ENCODE results near the gene PARN. TPM values are rescaled to one million over a fixed set of nuclear protein-coding genes. Genes with fewer than 3 reads are reported as not detected.

Gene PARN
- total RNA-seq, 3 donors from 2014 or later (not counting 1 experiment from before 2014, with no cell fraction given) = 44.3 to 57.4 (median 45.1) TPM

GRCh38 chr16:14483819-14484385 lies 146.2 kb downstream of the PARN start:
- Histone ChIP-seq H3K27ac (ENCODE audit: low read length) (no peak overlapping the region), H3K4me3 (ENCODE audit: low read length) (no peak overlapping the region), H3K36me3 (ENCODE audit: control insufficient read depth, insufficient read depth, low read length) (peaks cover 10% of the 10 kb centered on the region), H3K9me3 (ENCODE audit: control insufficient read depth, insufficient read depth, low read length) (no peaks in the 10 kb centered on the region), H3K27me3 (ENCODE audit: control insufficient read depth, insufficient read depth, low read length) (no peaks in the 10 kb centered on the region), H3K4me1 (ENCODE audit: control insufficient read depth, insufficient read depth, low read length) (no peaks in the 10 kb centered on the region)
- TF ChIP-seq CTCF (IDR thresholded peaks at IDR 0.05) = no peak
- intact Hi-C loops (cut with micrococcal nuclease) = no loop called here
- WGBS (ENCODE audit: insufficient coverage) = 98% methylated on average over 6 of the region's 6 CpGs
- Mint-ChIP-seq H3K27ac (no peak overlapping the region), H3K4me3 (no peak overlapping the region), H3K9me3 (no peaks in the 10 kb centered on the region), H3K4me1 (peaks cover 8 to 13% of the 10 kb centered on the region in 2 donors), H3K27me3 (ENCODE audit: low read depth in 2 of 2) (no peaks in the 10 kb centered on the region), H3K36me3 (peaks cover 15% of the 10 kb centered on the region)
- DNase-seq (no peak), ATAC-seq (no peak)

- Mint-ChIP-seq H3K4me3 (no peak overlapping the region), H3K9me3 (no peaks in the 10 kb centered on the region), H3K36me3 (peaks cover 15% of the 10 kb centered on the region), H3K27ac (no peak overlapping the region), H3K27me3 (ENCODE audit: low read depth in 2 of 2) (no peaks in the 10 kb centered on the region), H3K4me1 (peaks cover 5 to 7% of the 10 kb centered on the region in 2 donors)
- Histone ChIP-seq H3K27ac (ENCODE audit: low read length) (no peak overlapping the region), H3K4me3 (ENCODE audit: low read length) (no peak overlapping the region), H3K36me3 (ENCODE audit: control insufficient read depth, insufficient read depth, low read length) (peaks cover 9% of the 10 kb centered on the region), H3K27me3 (ENCODE audit: control insufficient read depth, insufficient read depth, low read length) (no peaks in the 10 kb centered on the region), H3K9me3 (ENCODE audit: control insufficient read depth, insufficient read depth, low read length) (no peaks in the 10 kb centered on the region), H3K4me1 (ENCODE audit: control insufficient read depth, insufficient read depth, low read length) (no peaks in the 10 kb centered on the region)
- DNase-seq (no peak), ATAC-seq (no peak)
- WGBS (ENCODE audit: insufficient coverage) = 100% methylated on average over 1 of the region's 1 CpG
- TF ChIP-seq CTCF (IDR thresholded peaks at IDR 0.05) = no peak
- intact Hi-C loops (cut with micrococcal nuclease) = no loop called here
These were observed 153.9 kb downstream of the PARN start for GRCh38 chr16:14476183-14476582.

GRCh38 chr16:14475370-14476139 lies 154.5 kb downstream of the PARN start:
- H3K36me3 Mint-ChIP-seq = peaks cover 15% of the 10 kb centered on the region
- H3K27ac ChIP-seq (ENCODE audit: low read length) = no peak overlapping the region
- H3K9me3 ChIP-seq (ENCODE audit: control insufficient read depth, insufficient read depth, low read length) = no peaks in the 10 kb centered on the region
- WGBS (ENCODE audit: insufficient coverage) = over 99% methylated on average over 6 of the region's 7 CpGs
- no peak for ATAC-seq
- H3K27me3 Mint-ChIP-seq (ENCODE audit: low read depth in 2 of 2) = no peaks in the 10 kb centered on the region
- no peaks in the 10 kb centered on the region for H3K9me3 Mint-ChIP-seq
- H3K4me3 Mint-ChIP-seq = no peak overlapping the region
- peaks cover 7% of the 10 kb centered on the region for H3K36me3 ChIP-seq (ENCODE audit: control insufficient read depth, insufficient read depth, low read length)
- DNase-seq = no peak
- peaks cover 5 to 7% of the 10 kb centered on the region in 2 donors for H3K4me1 Mint-ChIP-seq
- H3K27me3 ChIP-seq (ENCODE audit: control insufficient read depth, insufficient read depth, low read length) = no peaks in the 10 kb centered on the region
- no peak overlapping the region for H3K4me3 ChIP-seq (ENCODE audit: low read length)
- TF ChIP-seq CTCF (IDR thresholded peaks at IDR 0.05) = no peak
- no peak overlapping the region for H3K27ac Mint-ChIP-seq
- intact Hi-C loops (cut with micrococcal nuclease) = no loop called here
- no peaks in the 10 kb centered on the region for H3K4me1 ChIP-seq (ENCODE audit: control insufficient read depth, insufficient read depth, low read length)

Measured in natural killer cell (primary cell).